HL-60 (cell line): ENCODE data around the gene PNMA8B.

Experiments
- CTCF ChIP-seq: IDR thresholded peaks from one replicate; pipeline ENCODE4 v1.5.1; 2011; ENCODE audit warnings: low read length, control low read depth, inconsistent platforms; ENCODE audit not compliant: insufficient read depth
- POLR2AphosphoS5 ChIP-seq: IDR thresholded peaks from 2 replicates; pipeline ENCODE4 v1.6.1; 2012; ENCODE audit warnings: low read depth
- REST ChIP-seq: IDR thresholded peaks from 2 replicates; pipeline ENCODE4 v1.6.1; 2012; ENCODE audit warnings: low read depth; ENCODE audit not compliant: insufficient replicate concordance

GRCh38 chr19:46447006-46447405 lies 48.7 kb downstream of the PNMA8B start:
- TF ChIP-seq CTCF (no peak), REST (no peak), POLR2AphosphoS5 (no peak)
